HUES48 (cell line): ENCODE results near the gene STIM1.

Source experiments
- H3K27ac ChIP-seq: one replicate; pipeline ENCODE4 v1.7.0; 2013; ENCODE audit warnings: low read depth, low read length, inconsistent platforms
- H3K27me3 ChIP-seq: 2 replicates; pipeline ENCODE4 v1.6.1; 2013; ENCODE audit warnings: mild to moderate bottlenecking, low read length; ENCODE audit not compliant: control insufficient read depth, insufficient read depth
- H3K36me3 ChIP-seq: 2 replicates; pipeline ENCODE4 v1.6.1; 2013; ENCODE audit warnings: low read length; ENCODE audit not compliant: control insufficient read depth, insufficient read depth
- H3K4me1 ChIP-seq: 2 replicates; pipeline ENCODE4 v1.6.1; 2013; ENCODE audit warnings: mild to moderate bottlenecking, low read length; ENCODE audit not compliant: control insufficient read depth, insufficient read depth
- H3K4me3 ChIP-seq: 2 replicates; pipeline ENCODE4 v1.5.1; 2013; ENCODE audit warnings: mild to moderate bottlenecking, low read depth, low read length
- H3K9ac ChIP-seq: 2 replicates; pipeline ENCODE4 v1.6.1; 2013; ENCODE audit warnings: mild to moderate bottlenecking, low read depth, low read length, moderate library complexity
- H3K9me3 ChIP-seq: 2 replicates; pipeline ENCODE4 v1.6.1; 2013; ENCODE audit warnings: low read length; ENCODE audit not compliant: control insufficient read depth, insufficient read depth

STIM1 gene

DNA sequence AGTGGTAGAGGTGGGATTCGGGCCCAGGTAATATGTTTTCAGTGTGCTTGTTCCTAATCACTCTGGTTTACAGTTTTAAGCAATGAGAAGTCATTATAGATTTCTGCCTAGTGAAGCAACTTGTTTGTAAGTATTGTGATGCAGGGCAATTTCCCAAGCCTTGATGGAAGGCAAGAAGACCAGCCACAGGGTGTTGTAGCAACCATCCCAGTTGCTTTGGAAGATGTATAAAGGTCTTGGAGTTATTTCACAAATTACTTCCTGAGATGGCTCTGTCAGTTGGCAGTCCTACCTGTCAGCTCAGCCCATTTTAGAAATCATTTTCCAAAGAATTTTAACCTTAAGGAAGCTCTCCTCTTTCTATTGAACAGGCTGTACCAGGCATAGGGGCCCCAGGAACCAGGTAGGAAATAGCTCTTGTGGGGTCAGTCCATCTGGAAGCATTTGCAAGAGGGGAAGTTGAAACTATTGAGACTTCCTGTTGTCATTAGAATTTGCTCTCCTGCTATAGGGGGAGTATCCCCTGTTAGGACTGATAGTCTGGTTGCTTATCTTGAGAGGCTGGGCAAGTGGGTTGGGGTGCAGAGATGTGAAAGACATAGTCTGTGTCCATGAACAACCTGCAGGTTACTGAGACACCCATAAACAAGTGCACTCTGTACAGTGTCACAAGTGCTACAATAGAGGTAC is 47.9 kb downstream of the STIM1 start:
- Histone ChIP-seq H3K4me3 (no peak overlapping the region), H3K36me3 (no peaks in the 10 kb centered on the region), H3K27ac (no peak overlapping the region), H3K9me3 (peaks cover 3% of the 10 kb centered on the region), H3K9ac (no peak overlapping the region), H3K4me1 (peaks cover 7% of the 10 kb centered on the region), H3K27me3 (no peaks in the 10 kb centered on the region)

DNA sequence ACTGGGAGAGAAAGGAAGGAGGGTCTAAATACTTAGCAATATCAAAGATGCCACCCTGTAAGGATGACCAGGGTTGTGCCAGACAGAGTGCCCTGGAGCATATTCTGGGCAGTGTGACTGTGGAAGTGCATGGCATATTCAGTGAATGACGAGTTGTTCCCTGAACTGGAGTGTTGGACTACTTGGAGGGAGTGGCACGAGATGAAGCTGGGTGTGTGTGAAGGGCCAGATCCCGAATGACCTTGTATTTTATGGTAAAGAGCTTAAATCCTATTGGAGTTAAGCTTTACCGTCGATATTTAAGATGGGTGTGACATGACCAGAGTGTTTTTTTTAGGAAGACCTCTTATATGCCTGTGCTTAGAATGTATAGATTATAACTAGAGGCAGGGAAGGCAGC is 48.8 kb downstream of the STIM1 start:
- Histone ChIP-seq H3K4me1 (peaks cover 7% of the 10 kb centered on the region), H3K27me3 (no peaks in the 10 kb centered on the region), H3K36me3 (no peaks in the 10 kb centered on the region), H3K9ac (no peak overlapping the region), H3K9me3 (peaks cover 3% of the 10 kb centered on the region), H3K4me3 (no peak overlapping the region), H3K27ac (no peak overlapping the region)

DNA sequence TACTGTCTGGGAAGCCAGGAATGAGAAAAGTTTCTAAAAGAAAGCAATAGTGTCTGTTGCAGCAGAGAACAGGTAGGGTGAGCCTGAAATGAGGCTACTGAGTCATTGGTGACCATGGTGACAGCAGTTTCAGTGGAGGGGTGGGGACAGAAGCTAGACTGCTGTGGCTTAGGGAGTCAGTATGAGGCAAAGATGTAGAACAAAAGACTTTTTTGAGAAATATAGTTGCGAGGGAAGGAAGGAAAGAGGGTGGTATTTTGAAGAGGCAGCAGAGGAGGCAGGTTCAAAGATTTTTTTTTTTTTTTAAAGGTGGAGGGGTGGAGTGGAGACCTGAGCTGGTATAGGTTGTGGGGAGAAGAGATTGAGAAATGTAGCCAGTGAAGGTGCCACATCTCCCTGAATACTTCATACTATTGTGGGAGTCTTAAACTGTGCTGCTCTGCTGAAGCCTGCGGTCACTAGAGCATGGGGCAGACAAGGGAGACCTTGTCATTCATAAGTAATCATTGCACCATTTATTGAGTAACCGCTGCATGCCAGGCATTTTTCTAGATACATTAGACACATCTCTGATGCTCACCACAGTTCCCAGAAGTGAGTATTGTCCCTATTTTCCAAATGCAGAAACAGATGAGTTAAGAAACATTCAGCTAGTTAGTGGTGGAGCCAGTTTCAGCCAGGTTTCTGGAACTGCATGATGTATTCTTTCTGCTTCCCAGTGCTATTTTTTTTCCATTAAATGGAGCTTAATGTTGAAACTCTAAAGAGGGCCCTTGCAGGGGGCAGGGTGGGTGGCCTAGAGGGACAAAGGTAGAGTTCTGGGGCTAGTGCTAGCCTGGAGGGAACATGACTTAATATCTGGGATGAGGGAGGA is 49.9 kb downstream of the STIM1 start:
- H3K27ac ChIP-seq, result no peak overlapping the region
- H3K9ac ChIP-seq, result no peak overlapping the region
- H3K4me1 ChIP-seq, result peaks cover 7% of the 10 kb centered on the region
- H3K36me3 ChIP-seq, result no peaks in the 10 kb centered on the region
- no peaks in the 10 kb centered on the region for H3K27me3 ChIP-seq
- peaks cover 3% of the 10 kb centered on the region; the same call in 1 of the 2 replicates for H3K9me3 ChIP-seq
- H3K4me3 ChIP-seq, result no peak overlapping the region

DNA sequence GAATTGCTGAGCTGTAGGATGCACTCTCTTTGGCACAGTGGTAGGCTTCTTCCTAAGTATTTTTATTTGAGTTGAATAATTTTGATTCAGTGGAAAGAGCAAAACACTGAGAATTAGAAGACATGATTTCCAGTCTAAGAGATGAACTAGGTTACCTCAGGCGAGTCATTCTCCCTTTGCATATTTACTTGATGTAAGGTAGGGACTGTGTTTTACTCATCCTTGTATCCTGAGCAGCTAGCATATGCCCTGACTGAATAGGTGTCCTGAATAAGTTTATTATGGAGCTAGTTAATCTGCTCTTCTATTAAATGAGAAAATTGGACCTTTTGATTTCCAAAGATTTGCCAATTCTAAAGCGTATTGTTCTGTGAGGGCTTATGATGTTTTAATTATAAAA is 50.7 kb downstream of the STIM1 start:
- no peak overlapping the region for H3K9ac ChIP-seq
- H3K9me3 ChIP-seq, result no peaks in the 10 kb centered on the region
- H3K36me3 ChIP-seq, result no peaks in the 10 kb centered on the region
- H3K27ac ChIP-seq, result no peak overlapping the region
- peaks cover 7% of the 10 kb centered on the region for H3K4me1 ChIP-seq
- no peaks in the 10 kb centered on the region for H3K27me3 ChIP-seq
- H3K4me3 ChIP-seq, result no peak overlapping the region

DNA sequence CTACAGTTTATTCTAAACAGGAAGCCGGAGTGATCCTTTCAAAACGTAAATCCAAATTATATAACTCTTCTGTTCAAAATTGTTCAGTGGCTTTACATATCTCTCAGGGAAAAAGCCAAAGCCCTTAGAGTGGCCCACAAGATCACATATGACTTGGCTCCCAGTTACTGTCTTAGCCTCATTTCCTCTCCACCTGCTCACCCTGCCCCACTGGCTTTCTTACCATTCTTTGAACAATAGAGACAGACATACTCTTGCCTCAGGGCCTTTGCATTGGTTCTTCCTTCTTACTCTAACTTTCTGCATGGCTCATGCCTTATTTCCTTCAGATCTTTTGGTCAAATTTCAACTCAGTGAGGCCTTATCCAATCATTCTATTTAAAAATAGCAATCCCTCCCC is 52.1 kb downstream of the STIM1 start:
- no peak overlapping the region for H3K27ac ChIP-seq

DNA sequence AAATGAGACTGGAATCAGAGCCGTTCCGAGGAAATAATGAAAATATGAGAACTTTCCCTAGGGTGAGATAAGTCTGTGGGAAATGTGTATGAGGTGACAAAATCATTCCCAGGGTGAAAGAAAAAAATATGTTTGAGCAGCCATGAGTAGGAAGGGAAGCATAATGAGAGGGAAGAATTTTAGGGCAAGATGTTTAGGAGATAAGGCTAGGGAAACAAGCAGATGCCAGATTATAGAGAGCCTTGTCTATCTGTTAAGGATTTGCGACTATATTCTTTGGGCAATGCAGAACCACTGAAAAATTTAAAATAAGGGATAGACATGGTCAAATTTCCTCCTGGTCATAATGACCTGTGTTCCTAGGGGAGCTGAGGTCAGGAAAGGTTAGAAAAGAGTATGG is 54.4 kb downstream of the STIM1 start:
- no peaks in the 10 kb centered on the region for H3K9me3 ChIP-seq
- no peaks in the 10 kb centered on the region for H3K27me3 ChIP-seq
- H3K36me3 ChIP-seq, result no peaks in the 10 kb centered on the region
- no peak overlapping the region for H3K4me3 ChIP-seq
- peaks cover 7% of the 10 kb centered on the region for H3K4me1 ChIP-seq
- no peak overlapping the region for H3K9ac ChIP-seq
- H3K27ac ChIP-seq, result no peak overlapping the region

More for the DNA sequence above, 52.1 kb downstream of the STIM1 start:
- Histone ChIP-seq H3K36me3 (no peaks in the 10 kb centered on the region), H3K4me3 (no peak overlapping the region), H3K4me1 (peaks cover 7% of the 10 kb centered on the region), H3K9ac (no peak overlapping the region), H3K27me3 (no peaks in the 10 kb centered on the region), H3K9me3 (no peaks in the 10 kb centered on the region)

DNA sequence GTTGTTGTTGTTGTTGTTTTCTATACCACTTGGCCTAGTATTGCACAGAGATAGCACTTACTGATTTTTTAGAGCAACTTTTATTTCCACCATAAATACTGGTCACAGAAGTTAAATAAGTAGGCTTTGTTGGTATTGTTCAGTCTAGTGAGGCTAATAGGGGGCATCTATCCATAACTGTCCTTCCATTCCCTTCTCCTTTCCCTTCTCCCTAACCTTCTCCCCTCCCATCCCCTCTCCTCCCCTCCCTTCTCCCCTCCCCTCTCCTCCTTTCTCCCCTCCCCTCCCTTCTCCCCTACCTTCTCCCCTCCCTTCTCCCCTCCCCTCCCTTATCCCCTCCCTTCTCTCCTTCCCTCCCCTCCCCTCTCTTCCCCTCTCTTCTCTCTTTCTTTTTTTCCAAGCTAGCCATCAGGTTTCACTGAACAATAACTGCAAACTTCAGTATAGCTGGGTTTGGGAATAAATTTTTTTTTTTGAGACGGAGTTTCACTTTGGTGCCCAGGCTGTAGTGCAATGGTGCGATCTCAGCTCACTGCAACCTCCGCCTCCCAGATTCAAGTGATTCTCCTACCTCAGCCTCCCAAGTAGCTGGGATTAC is 56.5 kb downstream of the STIM1 start:
- Histone ChIP-seq H3K4me3 (no peak overlapping the region), H3K27ac (no peak overlapping the region), H3K4me1 (no peaks in the 10 kb centered on the region), H3K36me3 (no peaks in the 10 kb centered on the region), H3K9ac (no peak overlapping the region), H3K27me3 (no peaks in the 10 kb centered on the region), H3K9me3 (no peaks in the 10 kb centered on the region)

DNA sequence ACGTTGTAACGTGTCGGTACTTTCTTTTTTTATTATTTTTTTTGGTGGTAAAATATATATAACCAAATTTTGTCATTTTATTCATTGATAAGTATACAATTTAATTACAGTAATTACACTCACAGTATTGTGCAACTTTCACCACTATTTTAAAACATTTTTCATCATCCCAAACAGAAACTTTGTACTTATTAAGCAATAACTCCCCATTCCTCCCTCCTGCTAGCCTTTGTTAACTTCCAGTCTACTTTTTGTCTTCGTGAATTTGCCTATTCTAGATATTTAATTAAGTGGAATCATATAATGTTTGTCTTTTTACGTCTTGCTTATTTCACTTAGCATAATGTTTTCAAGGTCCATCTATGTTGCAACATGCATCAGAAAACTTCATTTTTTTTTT is 58.5 kb downstream of the STIM1 start:
- H3K36me3 ChIP-seq, result no peaks in the 10 kb centered on the region
- H3K27ac ChIP-seq, result no peak overlapping the region
- H3K27me3 ChIP-seq, result no peaks in the 10 kb centered on the region

DNA sequence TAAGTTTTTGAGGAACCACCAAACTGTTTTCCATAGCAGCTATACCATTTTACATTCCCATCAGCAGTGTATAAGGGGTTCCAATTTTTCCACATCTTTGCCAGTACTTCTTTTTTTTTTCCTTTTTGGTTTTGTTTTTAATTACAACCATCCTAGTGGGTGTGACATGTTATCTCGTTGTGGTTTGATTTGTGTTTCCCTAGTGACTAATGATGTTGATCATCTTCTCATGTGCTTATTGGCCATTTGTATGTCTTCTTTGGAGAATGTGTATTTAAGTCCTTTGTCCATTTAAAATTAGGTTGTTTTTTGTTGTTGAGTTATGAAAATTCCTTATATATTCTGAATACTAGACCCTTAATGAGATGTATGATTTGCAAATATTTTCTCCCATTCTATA is 59.3 kb downstream of the STIM1 start:
- no peak overlapping the region for H3K27ac ChIP-seq
- no peaks in the 10 kb centered on the region for H3K4me1 ChIP-seq
- H3K27me3 ChIP-seq, result no peaks in the 10 kb centered on the region
- no peak overlapping the region for H3K4me3 ChIP-seq
- no peaks in the 10 kb centered on the region for H3K36me3 ChIP-seq
- no peak overlapping the region for H3K9ac ChIP-seq
- no peaks in the 10 kb centered on the region for H3K9me3 ChIP-seq

More for the DNA sequence above, 58.5 kb downstream of the STIM1 start:
- Histone ChIP-seq H3K4me3 (no peak overlapping the region), H3K9me3 (no peaks in the 10 kb centered on the region), H3K4me1 (no peaks in the 10 kb centered on the region), H3K9ac (no peak overlapping the region)

DNA sequence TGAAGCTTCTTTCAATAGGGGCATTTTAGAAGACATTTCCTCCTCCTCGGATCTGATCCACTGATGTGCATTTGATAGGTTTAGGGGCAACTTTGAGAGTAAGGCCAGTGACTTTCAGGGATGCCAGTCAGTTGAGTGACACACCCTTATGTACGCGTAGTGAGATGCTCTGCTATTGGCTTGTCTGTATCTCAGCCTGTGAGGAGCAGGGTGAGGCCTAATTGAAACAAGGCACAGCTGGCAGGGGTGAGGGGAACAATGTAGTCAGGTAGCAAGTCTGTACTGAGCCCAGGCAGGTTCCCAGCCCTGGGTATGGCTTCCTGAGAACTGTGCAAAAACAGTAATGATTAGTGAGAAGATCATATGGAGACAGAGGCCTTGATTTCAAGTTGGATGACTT is 61.5 kb downstream of the STIM1 start:
- no peak overlapping the region for H3K27ac ChIP-seq

More for the DNA sequence above, 61.5 kb downstream of the STIM1 start:
- Histone ChIP-seq H3K9ac (no peak overlapping the region), H3K36me3 (no peaks in the 10 kb centered on the region), H3K4me1 (no peaks in the 10 kb centered on the region), H3K4me3 (no peak overlapping the region), H3K9me3 (no peaks in the 10 kb centered on the region), H3K27me3 (no peaks in the 10 kb centered on the region)
